ENCODE data around the gene FUCA2.

FUCA2 gene

GRCh38 chr6:143536461-143536865, 24.9 kb upstream of the FUCA2 start:
- TF ChIP-seq CTCF (conservative IDR thresholded peaks at IDR 0.05): no peak
- H3K27ac ChIP-seq: peak overlapping the region; percentile 87

- TF ChIP-seq CTCF (conservative IDR thresholded peaks at IDR 0.05): no peak
- peak overlapping the region; percentile 35 for H3K27ac ChIP-seq
These were observed 23.7 kb upstream of the FUCA2 start for GRCh38 chr6:143535189-143535614.

- H3K27ac ChIP-seq: no peak overlapping the region
- TF ChIP-seq CTCF (conservative IDR thresholded peaks at IDR 0.05): no peak
These were observed 20.4 kb upstream of the FUCA2 start for GRCh38 chr6:143531720-143532499.

GRCh38 chr6:143529095-143529494, 17.6 kb upstream of the FUCA2 start:
- TF ChIP-seq CTCF (conservative IDR thresholded peaks at IDR 0.05): peak; percentile 13; the same call in 1 of the 2 replicates
- no peak overlapping the region for H3K27ac ChIP-seq

GRCh38 chr6:143528164-143528811, 16.8 kb upstream of the FUCA2 start:
- no peak overlapping the region for H3K27ac ChIP-seq
- TF ChIP-seq CTCF (conservative IDR thresholded peaks at IDR 0.05): no peak

GRCh38 chr6:143527677-143528076, 16.2 kb upstream of the FUCA2 start:
- no peak overlapping the region for H3K27ac ChIP-seq
- no peak for TF ChIP-seq CTCF (conservative IDR thresholded peaks at IDR 0.05)

- no peak for TF ChIP-seq CTCF (conservative IDR thresholded peaks at IDR 0.05)
- no peak overlapping the region for H3K27ac ChIP-seq
These were observed 13.8 kb upstream of the FUCA2 start for GRCh38 chr6:143525356-143525755.
